OCI-LY7 (cell line): ENCODE measurements around the gene IQGAP2. TPM values are rescaled to one million over a fixed set of nuclear protein-coding genes. Genes with fewer than 3 reads are reported as not detected.

Experiments
- BruUV-seq: library from RNA; stranded (reverse); fragments of 400-500 nt; replicated peaks from 2 replicates; lab custom pipeline; 2021; lab: Mats Ljungman, UMichigan
- CTCF ChIA-PET: fragments of 300-600 bp; sonication (Branson Sonifier 250); formaldehyde crosslinking; loops from one replicate; lab custom pipeline; 2022; ENCODE audit warnings: antibody characterized with exemption; ENCODE audit not compliant: unreplicated experiment; lab: Charles Lee
- POLR2A ChIA-PET: fragments of 300-600 bp; sonication (Branson Sonifier 250); formaldehyde crosslinking; loops from one replicate; lab custom pipeline; 2022; ENCODE audit warnings: antibody characterized with exemption; lab: Charles Lee
- DNase-seq: peaks from one replicate; pipeline ENCODE4 v3.0.0-alpha.2; 2015; ENCODE audit warnings: low spot score
- H2AFZ ChIP-seq: fragments of 200-600 bp; sonication (generic), shearing (Covaris generic); 2 replicates; pipeline ENCODE4 v1.6.1; 2014; ENCODE audit warnings: mild to moderate bottlenecking, antibody characterized with exemption, low read length, moderate library complexity
- H3K27ac ChIP-seq: fragments of 200-600 bp; sonication (generic); 2 replicates; pipeline ENCODE4 v1.5.1; 2014; ENCODE audit warnings: mixed run types, low read depth, mild to moderate bottlenecking, moderate library complexity, low read length, inconsistent platforms; ENCODE audit not compliant: poor library complexity, severe bottlenecking
- H3K36me3 ChIP-seq: fragments of 200-600 bp; sonication (generic); 2 replicates; pipeline ENCODE4 v1.6.1; 2014; ENCODE audit warnings: mild to moderate bottlenecking, antibody characterized with exemption, low read length, moderate library complexity, mixed read lengths; ENCODE audit not compliant: insufficient read depth
- H3K4me1 ChIP-seq: fragments of 200-600 bp; sonication (generic); 2 replicates; pipeline ENCODE4 v1.5.1; 2014; ENCODE audit warnings: mild to moderate bottlenecking, low read length; ENCODE audit not compliant: insufficient read depth, poor library complexity, severe bottlenecking
- H3K4me2 ChIP-seq: fragments of 200-600 bp; sonication (generic); 2 replicates; pipeline ENCODE4 v1.6.1; 2014; ENCODE audit warnings: mild to moderate bottlenecking, low read length
- H3K4me3 ChIP-seq: fragments of 200-600 bp; sonication (generic); 2 replicates; pipeline ENCODE4 v1.5.1; 2014; ENCODE audit warnings: mild to moderate bottlenecking, low read depth, low read length; ENCODE audit not compliant: poor library complexity, severe bottlenecking
- H3K79me2 ChIP-seq: fragments of 200-600 bp; sonication (generic); 2 replicates; pipeline ENCODE4 v1.6.1; 2016; ENCODE audit warnings: low read depth, mild to moderate bottlenecking, low read length, moderate library complexity, mixed read lengths; ENCODE audit not compliant: insufficient read depth
- H3K9me2 ChIP-seq: fragments of 200-600 bp; sonication (generic); 2 replicates; pipeline ENCODE4 v1.6.1; 2016; ENCODE audit warnings: mild to moderate bottlenecking, low read length, mixed read lengths; ENCODE audit not compliant: insufficient read depth
- H3K9me3 ChIP-seq: fragments of 200-600 bp; sonication (generic); 2 replicates; pipeline ENCODE4 v1.6.1; 2014; ENCODE audit warnings: mild to moderate bottlenecking, mixed run types, low read length, mixed read lengths
- H4K20me1 ChIP-seq: fragments of 200-600 bp; sonication (generic); 2 replicates; pipeline ENCODE4 v1.6.1; 2014; ENCODE audit warnings: mild to moderate bottlenecking, antibody characterized with exemption, low read length, moderate library complexity, mixed read lengths; ENCODE audit not compliant: insufficient read depth
- CTCF ChIP-seq: fragments of 200-600 bp; sonication (generic); conservative IDR thresholded peaks from 2 replicates; pipeline ENCODE4 v1.5.1; 2014; ENCODE audit warnings: mild to moderate bottlenecking, antibody characterized with exemption, low read length, moderate library complexity, mixed read lengths
- EZH2phosphoT487 ChIP-seq: fragments of 200-600 bp; sonication (generic); IDR thresholded peaks from 2 replicates; pipeline ENCODE4 v1.6.1; 2018; ENCODE audit warnings: low read depth, borderline replicate concordance, mild to moderate bottlenecking, mixed run types, antibody characterized with exemption, low read length, moderate library complexity, mixed read lengths
- intact Hi-C: fragments of 100-400 bp; cut with micrococcal nuclease; formaldehyde crosslinking; loops from one replicate; pipeline ENCODE4 v1.10.0; 2022; ENCODE audit not compliant: unreplicated experiment
- total RNA-seq, 2 experiments: library from RNA; depleted of rRNA in 1 of 2; stranded (reverse); fragments of >200 nt in 1 of 2; shearing (Covaris generic) in 1 of 2; gene quantifications; 2 replicates each; pipeline ENCODE4 v1.2.3, GENCODE V29; 2014 to 2022

Gene IQGAP2
- total RNA-seq, 2 experiments from 2014 or later, result 30.0 to 50.2 TPM

GRCh38 chr5:76617675-76618074 is 214.6 kb downstream of the IQGAP2 start:
- H3K4me1 ChIP-seq, result no peaks in the 10 kb centered on the region
- no peak overlapping the region for H3K4me3 ChIP-seq
- DNase-seq, result no peak
- no peak overlapping the region for H3K4me2 ChIP-seq
- no peak overlapping the region for H3K27ac ChIP-seq
- H3K36me3 ChIP-seq, result peaks cover 16% of the 10 kb centered on the region; the same call in 1 of the 2 replicates
- no peaks in the 10 kb centered on the region for H3K79me2 ChIP-seq
- H3K9me3 ChIP-seq, result no peaks in the 10 kb centered on the region
- H4K20me1 ChIP-seq, result no peaks in the 10 kb centered on the region
- ChIA-PET CTCF (no interaction called here), POLR2A (interaction anchor here (1.8 to 3.4 kb wide), 2 partner anchors 10 to 11 kb away, joined by 5 to 20 read pairs; no protein-coding TSS in a partner anchor)
- no peaks in the 10 kb centered on the region for H3K9me2 ChIP-seq
- H2AFZ ChIP-seq, result no peak overlapping the region
- TF ChIP-seq EZH2phosphoT487 (no peak), CTCF (no peak)
- intact Hi-C loops, result no loop called here
- BruUV-seq, result no TSS peak

- ChIA-PET CTCF (no interaction called here), POLR2A (interaction anchor here (1.8 kb wide), 1 partner anchor 9 kb away, joined by 4 read pairs; no protein-coding TSS in a partner anchor)
- no peak overlapping the region for H3K27ac ChIP-seq
- H3K9me2 ChIP-seq, result no peaks in the 10 kb centered on the region
- intact Hi-C loops, result no loop called here
- H4K20me1 ChIP-seq, result no peaks in the 10 kb centered on the region
- BruUV-seq, result no TSS peak
- H2AFZ ChIP-seq, result no peak overlapping the region
- H3K4me2 ChIP-seq, result no peak overlapping the region
- peaks cover 8% of the 10 kb centered on the region; the same call in 1 of the 2 replicates for H3K36me3 ChIP-seq
- H3K79me2 ChIP-seq, result no peaks in the 10 kb centered on the region
- no peak overlapping the region for H3K4me3 ChIP-seq
- H3K9me3 ChIP-seq, result no peaks in the 10 kb centered on the region
- no peak for TF ChIP-seq CTCF
- DNase-seq, result no peak
- no peaks in the 10 kb centered on the region for H3K4me1 ChIP-seq
Measured at GRCh38 chr5:76620166-76620565, 217.1 kb downstream of the IQGAP2 start.

GRCh38 chr5:76622076-76622475 is 219.0 kb downstream of the IQGAP2 start:
- Histone ChIP-seq H3K27ac (no peak overlapping the region), H4K20me1 (no peaks in the 10 kb centered on the region), H3K9me2 (no peaks in the 10 kb centered on the region), H3K4me1 (no peaks in the 10 kb centered on the region), H2AFZ (no peak overlapping the region), H3K4me3 (no peak overlapping the region), H3K4me2 (no peak overlapping the region), H3K36me3 (peaks cover 8% of the 10 kb centered on the region; the same call in 1 of the 2 replicates), H3K79me2 (no peaks in the 10 kb centered on the region), H3K9me3 (no peaks in the 10 kb centered on the region)
- no peak for DNase-seq
- no peak for TF ChIP-seq EZH2phosphoT487
- no peak for TF ChIP-seq CTCF
- BruUV-seq, result no TSS peak
- ChIA-PET CTCF (no interaction called here), POLR2A (no interaction called here)
- intact Hi-C loops, result no loop called here
